RWPE2 (cell line): ENCODE results near the gene MDGA2.

Experiments
- ATAC-seq: fragments of 200-7000 bp; cut with Tn5 transposase; 3 replicates; pipeline ENCODE4 v1.9.1; 2021; ENCODE audit warnings: low read depth
- DNase-seq: peaks from one replicate; pipeline ENCODE4 v3.0.0-alpha.2; 2020; ENCODE audit warnings: low spot score
- H3K27ac ChIP-seq: fragments of 450-650 bp; 2 replicates; pipeline ENCODE4 v1.5.1; 2017; ENCODE audit warnings: mild to moderate bottlenecking; ENCODE audit not compliant: poor library complexity, severe bottlenecking
- H3K27me3 ChIP-seq: fragments of 250-450 bp; sonication (Bioruptor Pico); 2 replicates; pipeline ENCODE4 v1.5.1; 2021; ENCODE audit warnings: mild to moderate bottlenecking, moderate library complexity; ENCODE audit not compliant: insufficient read depth, poor library complexity, severe bottlenecking
- H3K36me3 ChIP-seq: fragments of 250-450 bp; sonication (Bioruptor Pico); 2 replicates; pipeline ENCODE4 v1.5.1; 2020; ENCODE audit warnings: low read depth, mild to moderate bottlenecking, moderate library complexity
- H3K4me1 ChIP-seq: fragments of 250-450 bp; sonication (Bioruptor Pico); 2 replicates; pipeline ENCODE4 v1.5.1; 2021; ENCODE audit warnings: mild to moderate bottlenecking, moderate library complexity; ENCODE audit not compliant: insufficient read depth, poor library complexity, severe bottlenecking
- H3K4me3 ChIP-seq: fragments of 250-450 bp; sonication (Bioruptor Pico); 2 replicates; pipeline ENCODE4 v1.5.1; 2021; ENCODE audit warnings: mild to moderate bottlenecking, moderate library complexity; ENCODE audit not compliant: severe bottlenecking
- H3K9me3 ChIP-seq: fragments of 250-450 bp; sonication (Bioruptor Pico); 2 replicates; pipeline ENCODE4 v1.5.1; 2021; ENCODE audit warnings: mild to moderate bottlenecking, moderate library complexity; ENCODE audit not compliant: severe bottlenecking
- CTCF ChIP-seq: fragments of 450-650 bp; IDR thresholded peaks from one replicate; pipeline ENCODE4 v1.5.1; 2017; ENCODE audit warnings: mild to moderate bottlenecking, moderate library complexity; ENCODE audit not compliant: poor library complexity, severe bottlenecking

The MDGA2 gene

GRCh38 chr14:47596860-47597259 is 78.5 kb downstream of the MDGA2 start:
- Histone ChIP-seq H3K4me1 (no peaks in the 10 kb centered on the region), H3K27me3 (peaks cover 14% of the 10 kb centered on the region), H3K4me3 (no peak overlapping the region), H3K9me3 (no peaks in the 10 kb centered on the region), H3K27ac (no peak overlapping the region), H3K36me3 (no peaks in the 10 kb centered on the region)
- ATAC-seq: no peak
- no peak for TF ChIP-seq CTCF
- no peak for DNase-seq

GRCh38 chr14:47596232-47596631 is 79.2 kb downstream of the MDGA2 start:
- Histone ChIP-seq H3K27ac (no peak overlapping the region), H3K4me3 (no peak overlapping the region), H3K27me3 (peaks cover 18% of the 10 kb centered on the region), H3K36me3 (no peaks in the 10 kb centered on the region), H3K4me1 (no peaks in the 10 kb centered on the region), H3K9me3 (no peaks in the 10 kb centered on the region)
- ATAC-seq: no peak
- no peak for DNase-seq
- no peak for TF ChIP-seq CTCF

GRCh38 chr14:47595552-47595951 is 79.9 kb downstream of the MDGA2 start:
- Histone ChIP-seq H3K4me3 (no peak overlapping the region), H3K27me3 (peaks cover 23% of the 10 kb centered on the region), H3K4me1 (no peaks in the 10 kb centered on the region), H3K27ac (no peak overlapping the region), H3K36me3 (no peaks in the 10 kb centered on the region), H3K9me3 (no peaks in the 10 kb centered on the region)
- TF ChIP-seq CTCF: no peak
- DNase-seq (no peak), ATAC-seq (no peak)

GRCh38 chr14:47590767-47591495 is 84.5 kb downstream of the MDGA2 start:
- no peak for TF ChIP-seq CTCF
- H3K27ac ChIP-seq: no peak overlapping the region
- DNase-seq: no peak
- no peak overlapping the region for H3K4me3 ChIP-seq
- ATAC-seq: no peak
- H3K4me1 ChIP-seq: no peaks in the 10 kb centered on the region
- H3K36me3 ChIP-seq: no peaks in the 10 kb centered on the region
- peaks cover 14% of the 10 kb centered on the region for H3K27me3 ChIP-seq
- H3K9me3 ChIP-seq: no peaks in the 10 kb centered on the region

- ATAC-seq: no peak
- DNase-seq: no peak
- Histone ChIP-seq H3K27me3 (peaks cover 12% of the 10 kb centered on the region), H3K9me3 (no peaks in the 10 kb centered on the region), H3K27ac (no peak overlapping the region), H3K4me3 (no peak overlapping the region), H3K4me1 (no peaks in the 10 kb centered on the region), H3K36me3 (no peaks in the 10 kb centered on the region)
- TF ChIP-seq CTCF: no peak
Measured at GRCh38 chr14:47585447-47585846, 90.0 kb downstream of the MDGA2 start.
